Activated naive CD4-positive, alpha-beta T cell treated with Interleukin-2 at 50 U/mL for 16 hours (primary cell): ENCODE measurements around the gene OR2V2.

Source experiments
- DNase-seq: peaks from one replicate; pipeline ENCODE4 v3.0.0-alpha.2; 2020

OR2V2 gene

DNA sequence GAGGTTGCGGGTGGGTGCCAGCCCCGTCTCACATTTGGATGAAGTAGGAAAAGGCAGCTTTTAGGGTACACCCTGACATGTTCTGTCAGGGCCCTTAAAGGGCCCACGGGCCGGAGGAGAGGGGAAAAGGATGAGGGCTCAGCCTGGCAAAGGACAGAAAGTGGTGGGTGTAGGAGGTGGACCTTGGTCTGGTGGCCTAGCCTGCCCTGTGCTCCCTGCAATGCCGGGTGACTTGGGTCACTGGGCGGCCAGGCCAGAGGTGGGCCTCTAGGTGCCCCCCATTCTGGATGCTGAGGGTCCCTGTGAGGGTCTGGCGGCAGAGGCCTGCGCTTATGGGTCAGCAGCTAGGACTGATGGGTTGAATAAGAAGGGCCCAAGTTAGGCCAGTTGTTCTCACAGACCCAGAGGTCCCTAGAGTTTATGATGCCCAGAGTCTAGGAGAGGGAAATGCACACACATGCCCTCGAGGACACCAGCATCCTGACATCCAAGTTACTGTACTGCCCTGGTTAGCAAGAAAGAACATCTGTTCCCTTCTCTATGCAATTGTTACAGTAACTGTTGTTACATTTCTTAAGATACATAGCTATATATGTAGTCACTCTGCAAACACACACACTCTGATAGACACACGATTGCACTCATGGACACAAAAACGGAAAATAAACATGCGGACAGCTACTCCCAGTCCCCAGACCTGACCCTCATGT is 45.1 kb downstream of the OR2V2 start:
- no peak for DNase-seq

DNA sequence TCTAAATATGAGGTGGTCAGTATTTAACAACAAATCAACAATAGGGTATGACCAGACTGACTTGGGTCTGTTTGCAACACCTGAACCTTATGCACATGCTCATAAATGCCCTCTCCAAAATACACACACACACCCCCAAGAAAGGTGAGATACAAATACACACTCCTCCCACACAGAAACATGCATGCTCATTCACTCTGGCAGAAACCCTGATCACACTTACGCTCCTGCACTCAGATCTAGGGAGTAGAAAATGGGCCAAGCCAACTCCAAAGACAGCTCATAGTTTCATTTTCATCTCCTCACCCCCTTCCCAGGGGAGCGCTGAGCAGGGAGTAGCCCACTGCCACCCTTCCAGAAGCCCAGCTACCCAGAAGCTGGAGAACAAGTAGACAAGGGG is 46.3 kb downstream of the OR2V2 start:
- no peak for DNase-seq

DNA sequence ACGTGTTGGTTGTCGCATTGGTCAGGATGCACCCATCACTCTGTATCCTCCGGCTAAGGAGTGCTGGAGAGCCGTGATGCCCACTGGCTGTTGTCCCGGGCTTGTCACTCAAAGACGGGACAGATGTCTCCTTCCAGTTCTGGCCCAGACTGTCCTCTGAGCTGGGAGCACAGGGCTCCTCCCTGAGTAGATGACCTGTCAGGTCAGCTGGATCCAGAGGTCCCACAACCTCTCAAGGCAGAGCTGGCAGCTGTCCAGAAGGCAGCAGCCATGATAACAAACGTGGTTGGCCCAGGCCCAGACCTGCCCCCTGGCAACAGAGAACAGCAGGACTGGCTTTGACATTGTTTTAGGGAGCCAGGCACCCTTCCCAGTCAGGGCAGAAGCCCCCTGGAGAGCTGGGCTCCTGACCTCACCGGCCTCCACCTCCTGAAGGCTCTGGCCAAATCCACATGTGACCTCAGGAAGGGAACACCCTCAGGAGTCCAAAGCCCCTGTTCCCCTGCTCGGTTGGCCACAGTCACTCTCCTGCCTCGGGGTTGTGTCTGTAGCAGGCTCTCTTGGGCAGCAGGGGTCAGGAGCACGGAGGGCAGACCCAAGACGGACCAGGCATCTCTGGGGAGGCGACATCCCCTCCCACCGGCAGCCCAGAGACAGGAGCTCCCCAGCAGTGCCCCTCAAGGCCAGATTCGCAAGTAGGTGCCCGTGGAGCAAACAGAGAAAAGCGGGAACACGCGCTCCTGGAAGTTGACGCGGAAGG is 47.3 kb downstream of the OR2V2 start:
- no peak for DNase-seq

DNA sequence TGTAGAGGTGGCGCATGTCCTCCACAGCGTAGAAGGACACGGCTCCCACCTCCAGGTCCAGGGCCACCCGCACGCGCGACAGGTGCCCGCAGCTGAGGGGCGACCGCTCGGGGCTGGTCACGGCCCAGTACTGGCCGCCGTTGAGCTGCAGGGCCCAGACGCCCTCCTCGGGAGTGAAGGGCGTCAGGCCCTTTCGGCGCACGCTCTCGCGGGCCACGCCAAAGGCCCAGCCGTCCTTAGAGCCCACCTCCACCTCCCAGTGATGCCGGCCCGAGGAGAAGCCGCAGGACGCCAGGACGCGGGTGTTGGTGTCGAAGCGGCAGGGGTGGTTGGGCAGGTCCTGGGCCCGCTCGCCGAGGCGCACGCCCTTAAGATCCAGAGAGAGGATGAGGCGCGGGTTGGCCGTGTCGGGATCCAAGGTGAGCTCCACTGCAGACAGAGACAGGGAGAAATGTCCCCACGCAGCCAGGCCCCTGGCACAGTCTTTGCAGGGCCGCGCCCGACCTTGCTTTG is 47.9 kb downstream of the OR2V2 start:
- DNase-seq, result no peak

DNA sequence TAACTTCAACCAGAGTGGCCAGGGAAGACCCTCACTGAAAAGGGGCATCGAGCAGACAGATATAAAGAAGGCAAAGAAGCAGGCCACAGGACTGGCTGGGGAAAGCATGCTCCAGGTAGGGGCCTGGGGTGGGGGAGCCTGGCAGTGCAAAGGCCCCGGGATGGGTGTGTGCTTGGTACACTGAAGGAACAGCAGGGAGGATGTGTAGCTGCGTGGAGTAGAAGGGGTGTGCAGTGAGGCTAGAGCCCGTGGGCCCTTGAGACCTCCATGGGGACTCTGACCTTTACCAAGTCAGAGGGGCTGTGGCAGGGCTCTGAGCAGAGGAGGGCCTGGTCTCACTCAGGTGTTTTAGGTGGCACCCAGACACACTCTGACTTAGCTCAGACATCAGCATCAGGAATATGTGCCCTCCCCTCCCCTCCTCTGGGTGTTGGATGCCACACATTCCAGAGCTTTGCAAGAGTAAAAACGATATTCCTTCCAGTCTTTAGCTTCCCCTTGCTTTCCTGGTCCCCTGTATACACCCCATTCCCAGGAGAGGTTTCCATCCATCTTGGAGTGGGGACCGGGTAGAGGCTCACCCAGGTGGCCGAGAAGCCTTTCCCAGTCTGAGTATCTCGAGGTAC is 50.1 kb downstream of the OR2V2 start:
- no peak for DNase-seq

DNA sequence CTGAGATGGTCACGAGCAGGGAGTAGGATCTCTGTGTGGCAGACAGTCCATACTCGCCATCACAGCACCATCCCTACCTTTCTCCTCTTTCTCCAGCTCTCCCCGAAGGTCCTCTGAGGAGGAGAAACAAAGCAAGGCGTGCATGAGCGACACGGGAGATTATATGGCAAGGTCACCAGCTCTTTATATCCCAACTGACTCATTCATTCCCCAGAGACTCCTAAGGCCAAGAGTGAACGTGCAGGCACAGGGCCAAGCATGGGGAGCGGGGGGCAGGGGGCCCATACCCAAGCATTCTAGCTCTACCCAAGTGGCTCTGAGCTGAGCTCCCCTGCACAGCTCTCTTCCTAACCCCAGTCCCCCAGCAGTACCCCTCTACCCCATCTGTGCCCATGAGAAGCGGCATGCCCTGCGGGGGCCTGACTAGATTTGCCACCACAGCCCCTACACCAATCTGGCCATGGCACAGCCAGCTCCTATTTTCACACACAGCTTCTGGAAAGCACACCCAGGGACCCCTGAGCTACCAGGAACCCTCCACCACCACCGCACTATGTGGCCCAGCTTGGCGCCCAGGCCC is 50.8 kb downstream of the OR2V2 start:
- no peak for DNase-seq

DNA sequence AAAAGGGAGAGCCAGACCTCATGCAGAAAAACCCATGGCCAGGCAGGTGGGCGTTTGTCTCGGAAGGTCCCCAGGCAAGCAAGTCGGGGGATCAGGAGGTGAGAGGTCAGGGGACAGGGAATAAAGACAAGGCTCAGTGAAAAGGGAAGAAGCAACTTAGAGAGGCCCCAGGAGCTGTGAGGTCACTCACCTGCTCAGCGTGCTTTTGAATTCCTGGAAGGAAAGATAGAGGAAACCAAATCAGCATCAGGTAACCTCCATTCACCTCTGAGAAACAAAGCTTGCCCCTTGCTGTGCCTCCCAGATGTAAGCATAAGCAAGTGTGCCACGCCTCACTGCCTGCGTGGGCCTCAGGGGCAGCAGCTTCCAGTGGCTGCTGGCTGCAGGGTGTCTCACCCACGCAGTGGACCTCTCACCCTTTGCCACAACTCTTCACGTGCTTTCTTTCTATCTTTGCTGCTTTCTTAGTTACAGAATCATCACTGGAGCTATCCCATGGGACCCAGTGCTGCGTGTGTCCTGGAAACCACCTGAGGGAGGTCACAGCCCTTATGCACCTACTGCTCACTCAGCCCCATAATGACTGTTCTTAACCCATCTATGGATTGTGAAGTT is 51.6 kb downstream of the OR2V2 start:
- no peak for DNase-seq

DNA sequence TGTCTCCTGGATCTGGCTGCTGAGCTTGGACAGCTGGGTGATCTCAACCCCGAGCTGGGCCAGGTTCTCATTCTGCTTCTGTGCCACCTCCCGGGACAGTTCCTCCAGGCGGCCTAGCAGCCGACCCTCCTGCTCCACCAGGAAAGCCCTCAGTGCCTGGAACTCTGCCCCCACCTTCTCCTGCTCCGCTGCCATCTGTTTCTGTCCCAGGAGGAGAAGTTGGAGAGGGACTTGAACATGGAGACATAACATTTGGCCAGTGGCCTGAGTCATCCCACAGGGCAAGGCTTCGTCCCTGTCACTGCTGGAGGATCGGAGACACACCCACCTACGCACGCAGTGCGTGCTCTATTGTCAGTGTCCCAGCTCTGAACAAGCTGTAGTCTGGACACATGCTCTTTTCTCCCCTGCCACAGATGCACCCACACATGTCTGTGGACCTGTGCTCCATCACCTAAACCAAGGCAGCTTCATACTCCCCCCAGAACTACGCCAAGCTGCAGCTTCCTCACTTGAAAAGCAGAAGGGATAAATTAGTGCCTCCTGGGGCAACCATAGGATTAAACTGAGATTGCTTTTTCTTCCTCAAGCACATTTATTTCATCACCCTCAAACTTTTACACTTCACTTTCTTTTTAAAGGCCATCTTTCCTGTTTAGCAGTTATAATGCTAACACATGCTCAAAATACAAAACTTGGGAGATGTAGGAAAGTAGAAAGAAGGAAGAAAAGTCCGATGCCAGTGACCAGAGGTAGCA is 52.7 kb downstream of the OR2V2 start:
- no peak for DNase-seq

DNA sequence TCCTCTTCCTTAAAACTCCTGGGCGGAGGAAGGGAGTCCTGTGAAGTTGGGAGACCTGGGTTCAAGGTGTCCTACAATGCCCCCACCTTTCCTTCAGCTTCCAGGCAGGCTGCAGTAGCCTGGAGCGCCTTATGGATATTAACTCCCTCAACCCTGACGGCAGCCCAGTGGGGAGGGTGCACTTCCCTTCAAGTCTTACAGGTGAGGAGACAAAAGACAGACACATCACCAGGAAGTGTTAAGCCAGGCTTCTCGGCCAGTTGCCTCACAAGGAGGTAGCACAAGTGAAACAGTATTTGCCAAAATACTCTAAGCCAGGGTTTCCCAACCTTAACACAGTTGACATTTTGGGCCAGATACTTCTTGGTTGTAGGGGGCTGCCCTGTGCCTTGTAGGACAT is 53.4 kb downstream of the OR2V2 start:
- DNase-seq, result no peak

DNA sequence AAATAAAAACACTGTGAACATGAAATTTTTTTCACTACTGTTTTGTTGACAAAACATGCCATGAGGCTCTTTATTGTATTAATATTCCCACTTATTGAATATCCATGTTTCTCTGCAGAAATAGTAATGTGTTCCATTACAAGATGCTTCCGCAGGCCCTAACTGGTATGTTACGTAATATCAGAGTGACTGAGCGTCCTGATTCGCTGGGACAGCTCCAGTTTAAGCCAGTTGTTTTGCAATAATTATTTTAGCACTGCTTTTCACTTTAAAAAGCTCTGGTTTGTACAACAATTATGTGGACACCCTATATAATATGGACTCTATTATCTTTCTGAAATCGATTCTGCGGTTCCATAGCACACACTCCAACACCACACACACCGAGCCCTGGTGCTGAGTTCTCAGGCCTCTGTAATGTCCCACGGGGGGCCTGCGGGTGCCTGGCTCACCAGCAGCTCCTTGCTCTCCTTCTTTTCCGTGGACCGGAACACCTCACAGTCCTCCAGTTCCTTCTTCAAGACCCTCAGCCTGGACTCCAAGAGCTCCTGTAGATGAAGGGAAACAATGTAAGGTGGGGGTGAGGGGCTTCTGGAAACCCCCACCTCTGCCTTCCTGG is 55.8 kb downstream of the OR2V2 start:
- DNase-seq, result no peak

DNA sequence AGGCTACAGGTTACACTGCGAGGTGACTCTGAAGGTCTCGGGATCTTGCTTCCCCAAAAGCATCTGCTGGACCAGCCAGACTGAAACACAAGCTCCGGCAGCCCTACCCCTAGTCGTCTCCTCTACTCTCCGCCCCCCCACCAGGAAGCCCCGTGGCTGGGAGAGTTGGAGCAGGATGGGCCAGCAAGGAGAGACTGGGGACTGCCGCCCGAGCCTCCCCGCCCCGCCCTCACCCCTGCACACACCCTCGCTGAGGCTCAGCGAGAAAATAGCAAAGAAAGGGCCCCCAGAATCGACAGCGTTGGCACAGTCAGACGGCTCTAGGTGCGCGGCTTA is 56.4 kb downstream of the OR2V2 start:
- no peak for DNase-seq

DNA sequence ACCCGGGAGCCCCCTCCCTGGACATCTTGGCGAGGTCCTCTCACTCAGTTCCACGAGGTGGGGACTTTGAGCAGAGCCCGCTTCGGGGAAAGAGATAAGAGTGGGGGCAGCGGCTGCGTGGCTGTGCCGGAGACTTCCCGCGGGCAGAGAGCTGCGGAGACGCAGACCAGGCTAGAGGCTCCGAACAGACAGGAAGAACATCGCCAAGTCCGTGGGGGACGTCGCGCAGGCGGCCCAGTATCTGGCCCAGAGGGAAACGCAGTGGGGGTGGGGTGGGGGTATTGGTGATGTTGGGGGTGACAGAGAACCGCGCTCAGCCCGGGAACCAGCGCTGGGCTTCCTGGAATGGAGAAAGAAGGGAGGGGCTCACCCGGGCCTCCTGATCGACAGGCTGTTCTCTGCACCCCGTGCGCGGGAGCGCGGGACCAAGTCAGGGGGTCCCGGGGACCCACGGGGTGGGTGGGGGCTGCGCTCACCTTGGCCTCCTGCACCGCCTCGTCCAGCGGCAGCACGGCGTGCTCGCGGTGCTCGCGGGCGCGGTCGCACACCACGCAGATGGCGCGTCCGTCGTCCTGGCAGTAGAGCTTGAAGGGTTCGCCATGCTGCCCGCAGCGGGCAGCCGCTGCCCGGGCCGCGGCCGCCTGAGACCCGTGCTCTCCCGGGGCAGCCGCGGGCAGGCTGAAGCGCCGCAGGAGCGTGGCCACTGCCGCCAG is 56.9 kb downstream of the OR2V2 start:
- DNase-seq, result peak; percentile 25

DNA sequence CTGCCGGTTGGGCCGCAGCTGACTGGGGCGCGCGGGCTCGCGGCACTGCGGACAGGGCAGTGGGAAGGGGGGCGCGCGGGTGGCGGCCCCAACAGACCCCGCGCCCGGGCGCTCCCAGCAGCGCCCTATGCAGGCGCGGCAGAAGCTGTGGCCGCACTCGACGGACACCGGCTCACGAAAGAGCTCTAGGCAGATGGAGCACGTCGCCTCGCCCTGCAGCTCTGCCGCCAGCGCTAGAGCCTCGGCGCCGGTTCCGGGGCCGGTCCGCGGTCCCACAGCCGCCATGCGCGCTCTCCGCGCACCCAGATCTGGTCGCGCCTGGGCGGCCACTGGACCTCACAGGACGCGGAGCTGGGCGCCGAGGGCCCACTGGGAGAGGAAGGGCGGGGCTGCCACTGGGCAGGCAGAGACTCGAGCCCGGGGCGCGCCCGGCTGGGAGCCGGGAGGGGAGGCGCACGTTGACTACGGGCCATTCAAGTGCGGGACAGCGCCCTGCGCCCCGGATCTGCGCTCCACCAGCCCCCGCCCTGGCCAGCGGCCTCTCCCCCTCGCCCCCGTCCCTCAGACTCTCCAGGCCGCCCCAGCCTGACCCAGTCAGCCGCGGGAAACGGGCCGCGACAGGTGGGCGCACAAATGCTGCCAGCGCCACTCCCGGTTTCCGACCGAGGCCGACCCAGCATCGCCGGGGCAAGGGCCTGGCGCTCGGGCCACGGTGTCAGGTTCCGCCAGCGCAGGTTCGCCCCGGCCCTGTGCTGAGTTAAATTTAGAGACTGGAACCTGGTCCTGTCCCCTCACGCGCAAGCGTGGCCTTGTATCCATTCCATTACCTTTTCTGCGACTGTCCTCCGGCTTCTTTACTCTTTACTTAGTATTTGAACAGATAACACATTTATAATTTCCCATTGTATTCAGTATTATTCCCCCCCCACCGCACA is 57.7 kb downstream of the OR2V2 start, which contains the start of gene TRIM7:
TRIM7 (minus strand) TSS at position 371 of the 935 bp plus-strand sequence; CDS start at position 285, 86 bp downstream.
- DNase-seq, result peak; percentile 37

DNA sequence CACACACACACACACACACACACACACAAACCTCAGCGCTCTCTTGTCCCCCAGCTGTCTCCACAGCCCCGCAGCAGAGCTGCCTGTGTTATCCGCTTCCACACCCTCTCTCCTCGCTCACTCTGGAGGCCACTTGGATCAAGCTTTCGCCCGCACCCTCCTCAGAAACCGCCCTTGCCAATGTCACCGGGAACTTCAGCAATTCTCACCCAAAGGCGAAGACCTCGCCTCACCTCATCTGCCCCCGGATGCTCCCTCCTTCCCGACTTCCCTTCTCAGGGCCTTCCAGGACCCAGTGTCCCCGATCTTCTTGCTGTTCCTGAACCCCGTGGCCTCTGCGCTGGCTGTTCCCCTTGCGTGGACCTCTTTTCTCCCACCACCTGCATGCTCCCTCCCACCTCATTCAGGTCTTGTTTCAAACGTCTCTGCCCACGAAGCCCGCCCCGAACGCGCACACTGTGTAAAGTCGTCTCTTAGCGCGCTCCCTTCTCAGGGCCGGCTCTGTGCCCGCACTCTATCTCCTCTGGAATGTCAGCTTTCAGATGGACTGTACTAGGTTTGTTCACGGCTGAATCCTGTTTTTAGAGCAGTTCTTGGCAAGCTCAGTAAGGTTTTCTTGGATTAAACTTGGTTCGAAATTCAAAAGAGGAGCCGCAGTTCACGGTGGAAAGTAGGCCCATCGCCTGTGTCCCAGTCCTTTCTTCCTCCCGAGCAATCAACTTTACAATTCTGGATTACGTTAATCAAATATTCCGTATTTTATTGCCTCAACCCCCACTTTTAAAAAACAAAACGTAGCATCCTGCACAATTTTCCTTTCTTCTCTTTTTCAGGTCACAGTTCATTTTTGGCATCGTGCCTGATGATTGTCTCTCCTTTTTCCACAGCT is 58.6 kb downstream of the OR2V2 start:
- peak; percentile 36 for DNase-seq

DNA sequence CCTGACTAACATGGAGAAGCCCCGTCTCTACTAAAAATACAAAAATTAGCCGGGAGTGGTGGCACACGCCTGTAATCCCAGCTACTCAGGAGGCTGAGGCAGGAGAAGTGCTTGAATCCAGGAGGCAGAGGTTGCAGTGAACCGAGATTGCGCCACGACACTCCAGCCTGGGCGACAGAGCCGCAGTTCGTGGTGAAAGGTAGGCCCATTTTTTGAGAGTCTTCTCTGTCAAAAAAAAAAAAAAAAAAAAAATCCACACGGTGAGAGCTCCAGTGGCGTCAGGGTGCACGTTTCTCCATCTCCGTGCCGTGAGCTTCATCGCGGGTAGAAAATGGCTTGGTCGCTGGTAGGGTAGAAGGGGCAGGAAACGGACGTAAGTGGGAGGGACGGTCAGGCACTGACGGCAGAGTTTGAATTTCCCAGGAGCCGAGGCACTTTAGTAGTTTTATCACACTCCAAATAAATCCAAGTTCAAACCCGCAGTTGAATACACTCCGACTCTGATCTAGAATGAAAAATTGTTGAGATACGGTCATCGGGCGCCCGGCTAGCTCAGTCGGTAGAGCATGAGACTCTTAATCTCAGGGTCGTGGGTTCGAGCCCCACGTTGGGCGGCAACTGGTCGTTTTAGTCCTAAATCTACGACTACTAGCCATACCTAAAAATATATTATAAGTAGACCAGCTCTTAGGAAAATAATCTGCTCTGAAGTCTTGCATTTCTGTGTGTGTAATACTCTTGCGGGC is 60.0 kb downstream of the OR2V2 start:
- peak; percentile 84 for DNase-seq

DNA sequence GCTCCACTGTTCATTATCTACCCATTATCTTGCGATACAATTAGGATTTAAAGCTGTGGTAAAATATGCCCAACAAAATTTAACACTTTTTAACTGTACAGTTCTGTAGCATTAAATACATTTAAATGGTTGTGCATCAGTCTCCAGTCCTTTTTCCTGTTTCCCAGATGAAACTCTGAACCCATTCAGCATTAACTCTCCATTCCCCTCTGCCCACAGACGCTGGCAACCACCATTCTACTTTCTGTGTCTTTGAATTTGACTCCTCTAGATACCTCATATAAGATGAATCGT is 60.5 kb downstream of the OR2V2 start:
- DNase-seq, result no peak
